ENCODE data around the gene ARV1. TPM values are rescaled to one million over a fixed set of nuclear protein-coding genes. Genes with fewer than 3 reads are reported as not detected.

ARV1 gene
- total RNA-seq, 2 donors from 2014 or later = 12.3 to 20.4 TPM

GRCh38 chr1:230938924-230939368 is 39.9 kb upstream of the ARV1 start:
- Histone ChIP-seq H3K4me3 (no peak overlapping the region), H3K36me3 (no peaks in the 10 kb centered on the region), H3K27me3 (replicated peaks; ENCODE audit: insufficient read depth) (no peaks in the 10 kb centered on the region), H3K9me3 (no peaks in the 10 kb centered on the region), H3K27ac (peak overlapping the region; percentile 52 to 70), H3K4me1 (ENCODE audit: control insufficient read depth in 1 of 2, low read depth in 2 of 2) (peaks cover 19 to 35% of the 10 kb centered on the region in 2 donors)
- no peak for TF ChIP-seq CTCF (IDR thresholded peaks at IDR 0.05)
- ATAC-seq (ENCODE audit: insufficient number of reproducible peaks, low FRiP score, low read depth) (no peak), DNase-seq (ENCODE audit: low spot score) (no peak)

GRCh38 chr1:230939806-230940489 is 38.9 kb upstream of the ARV1 start:
- no peak for TF ChIP-seq CTCF (IDR thresholded peaks at IDR 0.05)
- ATAC-seq (ENCODE audit: insufficient number of reproducible peaks, low FRiP score, low read depth) = peak; percentile 67

GRCh38 chr1:230940848-230941247 is 38.0 kb upstream of the ARV1 start:
- Histone ChIP-seq H3K4me1 (ENCODE audit: control insufficient read depth in 1 of 2, low read depth in 2 of 2) (peaks cover 19 to 35% of the 10 kb centered on the region in 2 donors), H3K27ac (peak overlapping the region; percentile 70 to 71), H3K4me3 (no peak overlapping the region), H3K36me3 (no peaks in the 10 kb centered on the region), H3K9me3 (no peaks in the 10 kb centered on the region), H3K27me3 (replicated peaks; ENCODE audit: insufficient read depth) (no peaks in the 10 kb centered on the region)
- DNase-seq (ENCODE audit: low spot score) = no peak
- no peak for ATAC-seq (ENCODE audit: insufficient number of reproducible peaks, low FRiP score, low read depth)
- no peak for TF ChIP-seq CTCF (IDR thresholded peaks at IDR 0.05)

More at GRCh38 chr1:230939806-230940489, 38.9 kb upstream of the ARV1 start:
- peak overlapping the region; percentile 28 for H3K4me3 ChIP-seq
- no peaks in the 10 kb centered on the region for H3K9me3 ChIP-seq
- H3K27me3 ChIP-seq (replicated peaks; ENCODE audit: insufficient read depth) = no peaks in the 10 kb centered on the region
- peaks cover 19 to 35% of the 10 kb centered on the region in 2 donors for H3K4me1 ChIP-seq (ENCODE audit: control insufficient read depth in 1 of 2, low read depth in 2 of 2)
- H3K36me3 ChIP-seq = no peaks in the 10 kb centered on the region
- peak overlapping the region; percentile 70 to 71 for H3K27ac ChIP-seq
- no peak for DNase-seq (ENCODE audit: low spot score)

- Histone ChIP-seq H3K4me3 (no peak overlapping the region), H3K27me3 (replicated peaks; ENCODE audit: insufficient read depth) (no peaks in the 10 kb centered on the region), H3K9me3 (no peaks in the 10 kb centered on the region), H3K4me1 (ENCODE audit: control insufficient read depth in 1 of 2, low read depth in 2 of 2) (peaks cover 19 to 34% of the 10 kb centered on the region in 2 donors), H3K36me3 (no peaks in the 10 kb centered on the region), H3K27ac (no peak overlapping the region)
- DNase-seq (ENCODE audit: low spot score) (no peak), ATAC-seq (ENCODE audit: insufficient number of reproducible peaks, low FRiP score, low read depth) (no peak)
- no peak for TF ChIP-seq CTCF (IDR thresholded peaks at IDR 0.05)
Observed at GRCh38 chr1:230943048-230943593, 35.8 kb upstream of the ARV1 start.

- no peak for ATAC-seq (ENCODE audit: insufficient number of reproducible peaks, low FRiP score, low read depth)
- DNase-seq (ENCODE audit: low spot score) = no peak
- Histone ChIP-seq H3K27ac (no peak overlapping the region), H3K27me3 (replicated peaks; ENCODE audit: insufficient read depth) (no peaks in the 10 kb centered on the region), H3K9me3 (no peaks in the 10 kb centered on the region), H3K36me3 (peaks cover 3% of the 10 kb centered on the region), H3K4me3 (no peak overlapping the region), H3K4me1 (ENCODE audit: control insufficient read depth in 1 of 2, low read depth in 2 of 2) (no peaks in the 10 kb centered on the region)
- no peak for TF ChIP-seq CTCF (IDR thresholded peaks at IDR 0.05)
Observed at GRCh38 chr1:230948301-230948700, 30.6 kb upstream of the ARV1 start.

Data from thoracic aorta (tissue), 2 donors.